NB4 (cell line): ENCODE measurements around the gene KRTAP20-3.

ENCODE experiments used
- CTCF ChIP-seq: IDR thresholded peaks from one replicate; pipeline ENCODE4 v1.5.1; 2012; ENCODE audit warnings: low read depth, low read length
- MYC ChIP-seq: IDR thresholded peaks from 2 replicates; pipeline ENCODE4 v1.6.1; 2011; ENCODE audit warnings: low read depth, low read length

GRCh38 chr21:30628109-30628508 lies 14.6 kb upstream of the KRTAP20-3 start:
- no peak for TF ChIP-seq CTCF
- no peak for TF ChIP-seq MYC
